B cell (primary cell): ENCODE measurements around the gene TRIM54.

ENCODE experiments used
- EZH2 ChIP-seq: IDR thresholded peaks from 2 replicates; pipeline ENCODE4 v1.6.1; 2012; ENCODE audit warnings: borderline replicate concordance, low read depth, mild to moderate bottlenecking, moderate library complexity, low read length; ENCODE audit not compliant: insufficient read depth, poor library complexity, severe bottlenecking
- TF ChIP-seq, protein P1 (sequence below): fragments of 200-600 bp; IDR thresholded peaks from one replicate; pipeline ENCODE4 v1.8.0; 2022; ENCODE audit warnings: antibody characterized with exemption, mild to moderate bottlenecking

DNA sequence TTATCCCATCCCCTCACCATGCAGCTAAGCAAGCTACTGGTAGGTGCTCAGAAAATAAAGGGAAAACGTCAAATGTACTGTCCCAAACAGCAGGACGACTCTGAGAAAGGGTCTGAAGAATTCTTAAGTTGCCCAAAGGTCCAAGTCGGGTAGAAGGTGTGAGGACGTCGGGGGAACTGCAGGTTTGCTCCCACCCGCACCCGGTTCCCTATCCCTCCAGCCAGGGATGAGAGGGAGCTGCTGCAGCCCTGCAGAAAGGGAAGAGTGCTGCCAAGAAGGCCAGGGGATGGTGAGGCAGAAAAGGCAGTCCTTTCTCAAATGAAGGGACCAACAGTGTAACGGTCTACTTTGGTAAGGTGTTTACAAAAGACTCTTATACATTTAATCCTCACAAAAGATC lies 32.9 kb downstream of the TRIM54 start:
- TF ChIP-seq, protein P1, sequence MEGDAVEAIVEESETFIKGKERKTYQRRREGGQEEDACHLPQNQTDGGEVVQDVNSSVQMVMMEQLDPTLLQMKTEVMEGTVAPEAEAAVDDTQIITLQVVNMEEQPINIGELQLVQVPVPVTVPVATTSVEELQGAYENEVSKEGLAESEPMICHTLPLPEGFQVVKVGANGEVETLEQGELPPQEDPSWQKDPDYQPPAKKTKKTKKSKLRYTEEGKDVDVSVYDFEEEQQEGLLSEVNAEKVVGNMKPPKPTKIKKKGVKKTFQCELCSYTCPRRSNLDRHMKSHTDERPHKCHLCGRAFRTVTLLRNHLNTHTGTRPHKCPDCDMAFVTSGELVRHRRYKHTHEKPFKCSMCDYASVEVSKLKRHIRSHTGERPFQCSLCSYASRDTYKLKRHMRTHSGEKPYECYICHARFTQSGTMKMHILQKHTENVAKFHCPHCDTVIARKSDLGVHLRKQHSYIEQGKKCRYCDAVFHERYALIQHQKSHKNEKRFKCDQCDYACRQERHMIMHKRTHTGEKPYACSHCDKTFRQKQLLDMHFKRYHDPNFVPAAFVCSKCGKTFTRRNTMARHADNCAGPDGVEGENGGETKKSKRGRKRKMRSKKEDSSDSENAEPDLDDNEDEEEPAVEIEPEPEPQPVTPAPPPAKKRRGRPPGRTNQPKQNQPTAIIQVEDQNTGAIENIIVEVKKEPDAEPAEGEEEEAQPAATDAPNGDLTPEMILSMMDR, result no peak
- TF ChIP-seq EZH2, result no peak
